GM12874 (cell line): ENCODE measurements around the gene TBX6.

ENCODE experiments used
- CTCF ChIP-seq: IDR thresholded peaks from 2 replicates; pipeline ENCODE4 v1.5.1; 2011; ENCODE audit warnings: low read depth, mild to moderate bottlenecking, control low read depth, low read length, moderate library complexity; ENCODE audit not compliant: insufficient read depth

TBX6 gene

GRCh38 chr16:30110661-30111060 is 18.9 kb upstream of the TBX6 start:
- no peak for TF ChIP-seq CTCF

GRCh38 chr16:30108059-30108850 is 16.5 kb upstream of the TBX6 start:
- TF ChIP-seq CTCF: no peak

GRCh38 chr16:30104492-30104891 is 12.8 kb upstream of the TBX6 start:
- TF ChIP-seq CTCF: no peak

- no peak for TF ChIP-seq CTCF
These were observed 12.4 kb upstream of the TBX6 start for GRCh38 chr16:30104090-30104489.

GRCh38 chr16:30096862-30097563 is 5.3 kb upstream of the TBX6 start:
- no peak for TF ChIP-seq CTCF

- no peak for TF ChIP-seq CTCF
These were observed 4.6 kb upstream of the TBX6 start, which contains the start of gene YPEL3 for GRCh38 chr16:30096105-30096861. YPEL3 (minus strand) TSS chr16:30096213; CDS start chr16:30095482, 731 bp downstream.
